H1 (cell line): ENCODE data around the gene CAMK2B. TPM values are rescaled to one million over a fixed set of nuclear protein-coding genes. Genes with fewer than 3 reads are reported as not detected.

ENCODE experiments used
- CTCF ChIA-PET: fragments of 300-600 bp; sonication (Branson Sonifier 250); formaldehyde crosslinking; loops from one replicate; lab custom pipeline; 2021; ENCODE audit not compliant: partially characterized antibody; lab: Charles Lee
- POLR2A ChIA-PET: fragments of 300-600 bp; sonication (Branson Sonifier 250); formaldehyde crosslinking; loops from one replicate; lab custom pipeline; 2021; ENCODE audit warnings: inconsistent platforms; ENCODE audit not compliant: partially characterized antibody; lab: Charles Lee
- DNase-seq, 2 experiments: peaks; one replicate each; pipeline versions ENCODE4 v3.0.0 to v3.0.0-alpha.2; 2010 to 2022; ENCODE audit warnings: low spot score in 2 of 2, low read depth in 1 of 2, mixed read lengths in 1 of 2
- FAIRE-seq: peaks from 2 replicates; lab custom pipeline; 2011; peaks lifted over from hg19 to GRCh38; lab: Jason Lieb, UNC
- H2AFZ ChIP-seq: 2 replicates; pipeline ENCODE4 v1.8.1; 2012; ENCODE audit warnings: low read length, inconsistent platforms
- H2AK5ac ChIP-seq: 2 replicates; pipeline ENCODE4 v1.6.1; 2013; ENCODE audit warnings: low read depth, low read length
- H2BK120ac ChIP-seq: replicated peaks from 2 replicates; pipeline ENCODE3; 2013; ENCODE audit warnings: low read depth, low read length, inconsistent platforms
- H2BK12ac ChIP-seq: 2 replicates; pipeline ENCODE4 v1.6.1; 2013; ENCODE audit warnings: low read depth, low read length
- H2BK15ac ChIP-seq: 2 replicates; pipeline ENCODE4 v1.6.1; 2013; ENCODE audit warnings: low read length
- H2BK20ac ChIP-seq: 2 replicates; pipeline ENCODE4 v1.6.1; 2013; ENCODE audit warnings: low read length
- H2BK5ac ChIP-seq: 2 replicates; pipeline ENCODE4 v1.6.1; 2013; ENCODE audit warnings: low read depth, low read length
- H3K14ac ChIP-seq: 2 replicates; pipeline ENCODE4 v1.6.1; 2013; ENCODE audit warnings: inconsistent platforms; ENCODE audit not compliant: insufficient read length
- H3K18ac ChIP-seq: 2 replicates; pipeline ENCODE4 v1.6.1; 2013; ENCODE audit warnings: low read length; ENCODE audit errors: extremely low read depth
- H3K23ac ChIP-seq: 2 replicates; pipeline ENCODE4 v1.6.1; 2013; ENCODE audit warnings: inconsistent platforms; ENCODE audit not compliant: insufficient read length
- H3K23me2 ChIP-seq: 2 replicates; pipeline ENCODE4 v1.6.1; 2013; ENCODE audit warnings: low read depth, low read length
- H3K27ac ChIP-seq: 2 replicates; pipeline ENCODE4 v1.6.1; 2011; ENCODE audit warnings: low read depth, low read length, inconsistent platforms
- H3K27me3 ChIP-seq, 4 experiments: replicated peaks in 1 of 4; 1 replicate in 1 of 4; 2 replicates in 3 of 4; pipeline versions ENCODE4 v1.6.1 to v1.8.1; 2011 to 2013; ENCODE audit warnings: low read length in 3 of 4, mild to moderate bottlenecking in 3 of 4, inconsistent platforms in 2 of 4, mixed read lengths in 2 of 4, moderate library complexity in 1 of 4; ENCODE audit not compliant: control insufficient read depth in 3 of 4, insufficient read depth in 3 of 4; ENCODE audit errors: extremely low read depth in 1 of 4
- H3K36me3 ChIP-seq, 4 experiments: 2 replicates each; pipeline versions ENCODE4 v1.6.1 to v1.8.1; 2011 to 2013; ENCODE audit warnings: mild to moderate bottlenecking in 4 of 4, low read length in 3 of 4, moderate library complexity in 2 of 4, control low read depth in 1 of 4, inconsistent platforms in 1 of 4; ENCODE audit not compliant: insufficient read depth in 4 of 4, control insufficient read depth in 2 of 4
- H3K4ac ChIP-seq: replicated peaks from 2 replicates; pipeline ENCODE3; 2013; ENCODE audit warnings: low read length, low read depth, mixed read lengths, inconsistent platforms; ENCODE audit not compliant: insufficient read length
- H3K4me1 ChIP-seq, 4 experiments: replicated peaks in 1 of 4; 1 replicate in 1 of 4; 2 replicates in 3 of 4; pipeline versions ENCODE4 v1.6.1 to v1.8.1; 2011 to 2013; ENCODE audit warnings: low read length in 3 of 4, inconsistent platforms in 2 of 4, mixed read lengths in 1 of 4; ENCODE audit not compliant: insufficient read depth in 4 of 4, control insufficient read depth in 3 of 4
- H3K4me2 ChIP-seq, 2 experiments: 2 replicates each; pipeline versions ENCODE4 v1.6.1 to v1.8.1; 2011 to 2013; ENCODE audit warnings: low read depth in 2 of 2, low read length in 2 of 2, control low read depth in 1 of 2, inconsistent platforms in 1 of 2, mild to moderate bottlenecking in 1 of 2; ENCODE audit not compliant: insufficient read depth in 1 of 2
- H3K4me3 ChIP-seq, 4 experiments: fragments of 200-600, 300-600 bp in 1 of 4; sonication (generic), shearing (Covaris generic), sonication (Bioruptor Twin) in 1 of 4; 2 replicates each; pipeline versions ENCODE4 v1.5.1 to v1.8.1; 2011 to 2016; ENCODE audit warnings: low read length in 4 of 4, low read depth in 3 of 4, control low read depth in 2 of 4, inconsistent platforms in 2 of 4, mild to moderate bottlenecking in 2 of 4, mixed read lengths in 1 of 4, moderate library complexity in 1 of 4; ENCODE audit not compliant: insufficient read depth in 2 of 4; ENCODE audit errors: extremely low read depth in 1 of 4
- H3K56ac ChIP-seq: replicated peaks from 2 replicates; pipeline ENCODE3; 2013; ENCODE audit warnings: low read depth, mild to moderate bottlenecking, mixed read lengths, low read length, inconsistent platforms; ENCODE audit not compliant: insufficient read length
- H3K79me1 ChIP-seq: 2 replicates; pipeline ENCODE4 v1.6.1; 2013; ENCODE audit warnings: low read depth, low read length, control low read depth
- H3K79me2 ChIP-seq, 2 experiments: 2 replicates each; pipeline versions ENCODE4 v1.6.1 to v1.8.1; 2012 to 2013; ENCODE audit warnings: low read length in 2 of 2, mild to moderate bottlenecking in 2 of 2, inconsistent platforms in 1 of 2; ENCODE audit not compliant: insufficient read depth in 2 of 2, control insufficient read depth in 1 of 2
- H3K9ac ChIP-seq, 4 experiments: replicated peaks in 1 of 4; 1 replicate in 1 of 4; 2 replicates in 3 of 4; pipeline versions ENCODE4 v1.6.1 to v1.8.1; 2011 to 2013; ENCODE audit warnings: low read depth in 3 of 4, low read length in 3 of 4, control low read depth in 2 of 4, mild to moderate bottlenecking in 2 of 4, moderate library complexity in 2 of 4, inconsistent platforms in 1 of 4; ENCODE audit errors: extremely low read depth in 1 of 4
- H3K9me3 ChIP-seq, 2 experiments: 2 replicates each; pipeline versions ENCODE4 v1.6.1 to v1.8.1; 2012 to 2013; ENCODE audit warnings: mild to moderate bottlenecking in 2 of 2, moderate library complexity in 2 of 2, control low read depth in 1 of 2, inconsistent platforms in 1 of 2, low read depth in 1 of 2, low read length in 1 of 2, mixed read lengths in 1 of 2; ENCODE audit not compliant: insufficient read depth in 2 of 2
- H4K20me1 ChIP-seq, 2 experiments: replicated peaks in 1 of 2; 2 replicates each; pipeline versions ENCODE3 to v1.8.1; 2011 to 2013; ENCODE audit warnings: inconsistent platforms in 2 of 2, low read length in 2 of 2, mild to moderate bottlenecking in 1 of 2; ENCODE audit not compliant: insufficient read depth in 2 of 2, control insufficient read depth in 1 of 2
- H4K5ac ChIP-seq: 2 replicates; pipeline ENCODE4 v1.6.1; 2013; ENCODE audit warnings: low read length, low read depth, mixed read lengths, inconsistent platforms; ENCODE audit not compliant: insufficient read length
- H4K8ac ChIP-seq: 2 replicates; pipeline ENCODE4 v1.8.0; 2013; ENCODE audit warnings: mild to moderate bottlenecking, moderate library complexity, low read length, inconsistent platforms; ENCODE audit not compliant: insufficient read depth; ENCODE audit errors: extremely low read depth
- H4K91ac ChIP-seq: replicated peaks from 2 replicates; pipeline ENCODE3; 2013; ENCODE audit warnings: low read length, mixed read lengths, inconsistent platforms; ENCODE audit not compliant: insufficient read length
- ASH2L ChIP-seq: fragments of 200-600, 300-600 bp; sonication (generic); IDR thresholded peaks from one replicate; pipeline ENCODE4 v1.7.1; 2017; ENCODE audit warnings: low read length
- CHD2 ChIP-seq: IDR thresholded peaks from 2 replicates; pipeline ENCODE4 v1.6.1; 2012; ENCODE audit warnings: low read length, improper control_type of control experiment
- CTBP2 ChIP-seq: IDR thresholded peaks from 2 replicates; pipeline ENCODE4 v1.7.0; 2011; ENCODE audit warnings: borderline replicate concordance, mild to moderate bottlenecking, moderate library complexity, mixed read lengths, low read length; ENCODE audit not compliant: insufficient read depth, insufficient read length
- CTCF ChIP-seq, 3 experiments: IDR thresholded peaks; 1 replicate in 2 of 3; 2 replicates in 1 of 3; pipeline versions ENCODE4 v1.5.1 to v1.6.1; 2011; ENCODE audit warnings: low read length in 3 of 3, mild to moderate bottlenecking in 3 of 3, inconsistent platforms in 2 of 3, low read depth in 1 of 3, moderate library complexity in 1 of 3; ENCODE audit not compliant: insufficient read depth in 1 of 3; ENCODE audit errors: control extremely low read depth in 1 of 3
- POU5F1 ChIP-seq: IDR thresholded peaks from 2 replicates; pipeline ENCODE4 v1.6.1; 2011; ENCODE audit warnings: low read depth, mild to moderate bottlenecking, low read length, moderate library complexity
- SAP30 ChIP-seq: fragments of 300-600 bp; sonication (generic); IDR thresholded peaks from 2 replicates; pipeline ENCODE4 v1.7.1; 2012; ENCODE audit warnings: low read length, moderate library complexity, mild to moderate bottlenecking, inconsistent platforms; ENCODE audit not compliant: insufficient read depth, insufficient replicate concordance
- SP1 ChIP-seq: IDR thresholded peaks from 2 replicates; pipeline ENCODE4 v1.6.1; 2011; ENCODE audit warnings: low read depth, low read length
- TEAD4 ChIP-seq: IDR thresholded peaks from 2 replicates; pipeline ENCODE4 v1.6.1; 2012; ENCODE audit warnings: low read depth, low read length, inconsistent platforms, mixed read lengths
- WGBS, 2 experiments: shearing (Covaris generic) in 1 of 2; methylation state at CpG; one replicate each; pipeline versions ENCODE4 v1.1.6 to v1.1.7; 2013 to 2015; ENCODE audit warnings: low lambda C conversion rate in 2 of 2, mixed read lengths in 2 of 2, inconsistent platforms in 1 of 2, low coverage in 1 of 2, missing lambda C conversion rate in 1 of 2; ENCODE audit not compliant: insufficient replicate concordance in 2 of 2, insufficient coverage in 1 of 2, insufficient read length in 1 of 2; ENCODE audit errors: extremely low coverage in 1 of 2, missing lambda C conversion rate in 1 of 2; 5-methylcytosine and 5-hydroxymethylcytosine counted together
- polyA plus RNA-seq, 7 experiments: library from polyadenylated mRNA; depleted of rRNA in 3 of 7; stranded (reverse) in 5 of 7; unstranded in 2 of 7; fragments of >200 nt in 5 of 7; fragments of 200-250 nt in 2 of 7; gene quantifications; 1 replicate in 5 of 7; 2 replicates in 1 of 7; 4 replicates in 1 of 7; pipeline versions ENCODE4 v1.2.1 to v1.2.3, GENCODE V29; 2011 to 2013; ENCODE audit warnings: missing spikeins in 2 of 7, mixed read lengths in 2 of 7
- total RNA-seq: library from RNA; stranded (reverse); fragmentation: NEBNext Ultra II Directional; extraction: Animal tissue kit (Norgen Biotek cat#: 25700); gene quantifications from 2 replicates; pipeline ENCODE4 v1.2.1, GENCODE V29; 2021

Gene CAMK2B
- total and polyA plus RNA-seq, 2 of the 8 experiments (the other 6 are each of a cell fraction or from before 2014, with no cell fraction given): 0.05 to 0.15 TPM

- no peak overlapping the region for H3K4me3 ChIP-seq
These were observed 129.5 kb downstream of the CAMK2B start for GRCh38 chr7:44195889-44196288.

More at GRCh38 chr7:44195889-44196288, 129.5 kb downstream of the CAMK2B start:
- H3K4ac ChIP-seq: no peak overlapping the region
- no peaks in the 10 kb centered on the region for H3K4me1 ChIP-seq
- no peak overlapping the region for H2AFZ ChIP-seq
- no peak overlapping the region for H3K27ac ChIP-seq
- no peak overlapping the region for H2BK20ac ChIP-seq
- DNase-seq: no peak
- H3K27me3 ChIP-seq: peaks cover 0 to 3% (median under 1%) of the 10 kb centered on the region in 4 experiments; a peak in 2 of 7 replicates
- no peaks in the 10 kb centered on the region for H3K23me2 ChIP-seq
- H3K79me1 ChIP-seq: no peaks in the 10 kb centered on the region
- no peak overlapping the region for H2BK12ac ChIP-seq
- ChIA-PET POLR2A (no interaction called here), CTCF (interaction anchor here (0.6 to 4.3 kb wide), 24 partner anchors 10 to 201 kb away, joined by 3 to 46 read pairs (median 4); partner anchors contain the start of gene POLD2)
- H2BK15ac ChIP-seq: no peak overlapping the region
- H3K4me2 ChIP-seq: no peak overlapping the region
- no peaks in the 10 kb centered on the region for H4K20me1 ChIP-seq
- no peak for FAIRE-seq
- no peak overlapping the region for H3K23ac ChIP-seq
- H3K18ac ChIP-seq: no peak overlapping the region
- no peak overlapping the region for H4K91ac ChIP-seq
- H3K36me3 ChIP-seq: no peaks in the 10 kb centered on the region
- no peak overlapping the region for H4K8ac ChIP-seq
- no peak overlapping the region for H3K9ac ChIP-seq
- no peak overlapping the region for H2AK5ac ChIP-seq
- H4K5ac ChIP-seq: no peak overlapping the region
- TF ChIP-seq CHD2 (no peak), TEAD4 (no peak), ASH2L (no peak), CTBP2 (no peak), CTCF (IDR thresholded peaks at IDR 0.05; ENCODE audit: control extremely low read depth in 1 of 3, insufficient read depth in 1 of 3, low read depth in 1 of 3, low read length in 3 of 3) (no peak), SP1 (no peak), SAP30 (no peak), POU5F1 (no peak)
- no peak overlapping the region for H3K56ac ChIP-seq
- H3K79me2 ChIP-seq: no peaks in the 10 kb centered on the region
- H2BK5ac ChIP-seq: no peak overlapping the region
- no peak overlapping the region for H3K14ac ChIP-seq
- no peak overlapping the region for H2BK120ac ChIP-seq
- 95% methylated on average over 1 of the region's 1 CpG; no CpG with 5 or more reads in 1 of the 2 experiments for WGBS, 2 experiments
- H3K9me3 ChIP-seq: no peaks in the 10 kb centered on the region
